H9 (cell line): ENCODE data around the gene RNASE7. TPM values are rescaled to one million over a fixed set of nuclear protein-coding genes. Genes with fewer than 3 reads are reported as not detected.

ENCODE experiments used
- DNase-seq: peaks from one replicate; pipeline ENCODE4 v3.0.0-alpha.2; 2017
- H2AFZ ChIP-seq: one replicate; pipeline ENCODE4 v1.6.1; 2013; ENCODE audit warnings: mild to moderate bottlenecking, low read length, control low read depth, moderate library complexity
- H2AK5ac ChIP-seq: 2 replicates; pipeline ENCODE4 v1.6.1; 2013; ENCODE audit warnings: low read length, control low read depth, mixed read lengths; ENCODE audit not compliant: insufficient read length
- H2BK120ac ChIP-seq: one replicate; pipeline ENCODE4 v1.6.1; 2013; ENCODE audit warnings: low read depth, mild to moderate bottlenecking, low read length, control low read depth, inconsistent platforms; ENCODE audit not compliant: poor library complexity, severe bottlenecking
- H2BK12ac ChIP-seq: 2 replicates; pipeline ENCODE4 v1.6.1; 2013; ENCODE audit warnings: low read length, control low read depth, mixed read lengths, low read depth; ENCODE audit not compliant: insufficient read length
- H2BK15ac ChIP-seq: 2 replicates; pipeline ENCODE4 v1.6.1; 2013; ENCODE audit warnings: low read depth, low read length, control low read depth
- H2BK20ac ChIP-seq: one replicate; pipeline ENCODE4 v1.6.1; 2013; ENCODE audit warnings: low read depth, mild to moderate bottlenecking, low read length, control low read depth, inconsistent platforms; ENCODE audit not compliant: poor library complexity, severe bottlenecking
- H2BK5ac ChIP-seq: 2 replicates; pipeline ENCODE4 v1.6.1; 2013; ENCODE audit warnings: low read length, control low read depth, mixed read lengths; ENCODE audit not compliant: insufficient read length
- H3K14ac ChIP-seq: 2 replicates; pipeline ENCODE4 v1.6.1; 2013; ENCODE audit warnings: low read length, control low read depth; ENCODE audit not compliant: insufficient read depth
- H3K18ac ChIP-seq: 2 replicates; pipeline ENCODE4 v1.6.1; 2013; ENCODE audit warnings: low read depth, mild to moderate bottlenecking, mixed read lengths, low read length, control low read depth; ENCODE audit not compliant: insufficient read length
- H3K23ac ChIP-seq: 2 replicates; pipeline ENCODE4 v1.6.1; 2013; ENCODE audit warnings: low read length, control low read depth, mixed read lengths, low read depth; ENCODE audit not compliant: insufficient read length
- H3K23me2 ChIP-seq: 2 replicates; pipeline ENCODE4 v1.6.1; 2013; ENCODE audit warnings: low read depth, mild to moderate bottlenecking, mixed read lengths, low read length, control low read depth; ENCODE audit not compliant: insufficient read length, poor library complexity, severe bottlenecking
- H3K27ac ChIP-seq: 2 replicates; pipeline ENCODE4 v1.5.1; 2013; ENCODE audit warnings: low read length, control low read depth, mixed read lengths, low read depth; ENCODE audit not compliant: insufficient read length
- H3K27me3 ChIP-seq: 2 replicates; pipeline ENCODE4 v1.6.1; 2013; ENCODE audit warnings: low read length, control low read depth, inconsistent platforms; ENCODE audit not compliant: insufficient read depth
- H3K4ac ChIP-seq: 2 replicates; pipeline ENCODE4 v1.6.1; 2013; ENCODE audit warnings: low read depth, mild to moderate bottlenecking, control low read depth, inconsistent platforms, low read length, moderate library complexity
- H3K4me1 ChIP-seq: 2 replicates; pipeline ENCODE4 v1.6.1; 2013; ENCODE audit warnings: low read length, control low read depth, inconsistent platforms; ENCODE audit not compliant: insufficient read depth
- H3K4me2 ChIP-seq: 2 replicates; pipeline ENCODE4 v1.6.1; 2013; ENCODE audit warnings: low read length, control low read depth, mixed read lengths; ENCODE audit not compliant: insufficient read length, insufficient read depth
- H3K56ac ChIP-seq: 2 replicates; pipeline ENCODE4 v1.6.1; 2013; ENCODE audit warnings: low read depth, mild to moderate bottlenecking, mixed read lengths, low read length, control low read depth; ENCODE audit not compliant: insufficient read length
- H3K79me1 ChIP-seq: 2 replicates; pipeline ENCODE4 v1.6.1; 2013; ENCODE audit warnings: low read depth, mild to moderate bottlenecking, moderate library complexity, low read length, control low read depth, inconsistent platforms; ENCODE audit not compliant: insufficient read depth, poor library complexity, severe bottlenecking
- H3K79me2 ChIP-seq: 2 replicates; pipeline ENCODE4 v1.6.1; 2013; ENCODE audit warnings: low read length, control low read depth, inconsistent platforms; ENCODE audit not compliant: insufficient read depth
- H3K9ac ChIP-seq: 2 replicates; pipeline ENCODE4 v1.6.1; 2013; ENCODE audit warnings: low read length, control low read depth, mixed read lengths; ENCODE audit not compliant: insufficient read length; ENCODE audit errors: extremely low read depth
- H3K9me3 ChIP-seq: one replicate; pipeline ENCODE4 v1.6.1; 2013; ENCODE audit warnings: low read depth, low read length, inconsistent platforms; ENCODE audit not compliant: control insufficient read depth
- H3T11ph ChIP-seq: one replicate; pipeline ENCODE4 v1.6.1; 2013; ENCODE audit warnings: mild to moderate bottlenecking, low read length, control low read depth, inconsistent platforms
- H4K20me1 ChIP-seq: one replicate; pipeline ENCODE4 v1.6.1; 2013; ENCODE audit not compliant: control insufficient read depth, insufficient read length, insufficient read depth
- H4K5ac ChIP-seq: 2 replicates; pipeline ENCODE4 v1.6.1; 2013; ENCODE audit warnings: low read depth, mild to moderate bottlenecking, mixed read lengths, low read length, control low read depth; ENCODE audit not compliant: insufficient read length
- H4K8ac ChIP-seq: replicated peaks from 2 replicates; pipeline ENCODE4 v1.6.1; 2013; ENCODE audit warnings: low read length, control low read depth, mixed read lengths, low read depth; ENCODE audit not compliant: insufficient read length
- H4K91ac ChIP-seq: 2 replicates; pipeline ENCODE4 v1.6.1; 2013; ENCODE audit warnings: low read depth, mild to moderate bottlenecking, moderate library complexity, mixed read lengths, low read length, control low read depth; ENCODE audit not compliant: insufficient read length
- H3K27ac Mint-ChIP-seq, 3 experiments: 2 replicates in 2 of 3; 3 replicates in 1 of 3; pipeline ENCODE4 v1.8.0; 2020 to 2021; ENCODE audit warnings: mixed read lengths in 3 of 3, mild to moderate bottlenecking in 1 of 3, moderate library complexity in 1 of 3
- H3K27me3 Mint-ChIP-seq: 2 replicates; pipeline ENCODE4 v1.8.0; 2021; ENCODE audit warnings: low read depth, mild to moderate bottlenecking, moderate library complexity, mixed read lengths
- H3K36me3 Mint-ChIP-seq, 3 experiments: 2 replicates in 2 of 3; 3 replicates in 1 of 3; pipeline ENCODE4 v1.8.0; 2020 to 2021; ENCODE audit warnings: low read depth in 3 of 3, mixed read lengths in 3 of 3; ENCODE audit not compliant: insufficient read depth in 1 of 3
- H3K4me1 Mint-ChIP-seq, 2 experiments: 2 replicates each; pipeline ENCODE4 v1.8.0; 2020; ENCODE audit warnings: mixed read lengths in 2 of 2
- H3K4me3 Mint-ChIP-seq, 2 experiments: 2 replicates in 1 of 2; 3 replicates in 1 of 2; pipeline ENCODE4 v1.8.0; 2020 to 2021; ENCODE audit warnings: mild to moderate bottlenecking in 2 of 2, mixed read lengths in 2 of 2, moderate library complexity in 1 of 2
- H3K9me3 Mint-ChIP-seq, 2 experiments: 2 replicates in 1 of 2; 3 replicates in 1 of 2; pipeline ENCODE4 v1.8.0; 2020; ENCODE audit warnings: mild to moderate bottlenecking in 2 of 2, mixed read lengths in 2 of 2, moderate library complexity in 1 of 2
- CTCF ChIP-seq: fragments of 200-600 bp; sonication (generic); conservative IDR thresholded peaks from 3 replicates; pipeline ENCODE4 v1.8.0; 2021; ENCODE audit warnings: antibody characterized with exemption, mild to moderate bottlenecking
- WGBS: extraction: QIAGEN DNeasy Blood & Tissue Kit; methylation state at CpG from one replicate; pipeline ENCODE4 v1.1.7; 2013; ENCODE audit warnings: missing lambda C conversion rate, low lambda C conversion rate, mixed read lengths; ENCODE audit not compliant: insufficient read length; ENCODE audit errors: extremely low coverage; 5-methylcytosine and 5-hydroxymethylcytosine counted together
- total RNA-seq: library from RNA; stranded (reverse); gene quantifications from 2 replicates; pipeline ENCODE4 v1.2.1, GENCODE V29; 2021

RNASE7 gene
- total RNA-seq, 1 experiment from 2014 or later: not detected

GRCh38 chr14:21084396-21084795 is 42.2 kb downstream of the RNASE7 start:
- Mint-ChIP-seq H3K4me3 (no peak overlapping the region; a peak in 1 of 5 replicates), H3K4me1 (peaks cover 14% of the 10 kb centered on the region in 2 experiments), H3K36me3 (peaks cover 59 to 94% (median 82%) of the 10 kb centered on the region in 3 experiments), H3K27me3 (peaks cover 2% of the 10 kb centered on the region; the same call in 1 of the 2 replicates), H3K9me3 (no peaks in the 10 kb centered on the region; a peak in 1 of 5 replicates), H3K27ac (no peak overlapping the region)
- Histone ChIP-seq H3K23me2 (no peaks in the 10 kb centered on the region), H4K91ac (no peak overlapping the region), H3K4me1 (no peaks in the 10 kb centered on the region; the same call in 1 of the 2 replicates), H2BK5ac (no peak overlapping the region), H3K79me2 (no peaks in the 10 kb centered on the region), H3K79me1 (no peaks in the 10 kb centered on the region), H3K56ac (no peak overlapping the region), H2BK120ac (no peak overlapping the region), H2BK12ac (no peak overlapping the region), H2AK5ac (no peak overlapping the region), H3K9ac (no peak overlapping the region), H3K14ac (no peak overlapping the region), H2BK20ac (no peak overlapping the region), H3K23ac (no peak overlapping the region), H3T11ph (no peak overlapping the region), H3K4me2 (no peak overlapping the region), H4K8ac (no peak overlapping the region), H3K27ac (no peak overlapping the region), H3K27me3 (no peaks in the 10 kb centered on the region), H4K5ac (no peak overlapping the region), H4K20me1 (no peaks in the 10 kb centered on the region), H2BK15ac (no peak overlapping the region), H2AFZ (no peak overlapping the region), H3K9me3 (no peaks in the 10 kb centered on the region), H3K18ac (no peak overlapping the region), H3K4ac (no peak overlapping the region)
- TF ChIP-seq CTCF: no peak
- no CpG with 5 or more reads among the region's 2 CpGs for WGBS
- no peak for DNase-seq
